Left lung (tissue), 10 donors: ENCODE data around the gene FGGY. TPM values are rescaled to one million over a fixed set of nuclear protein-coding genes. Genes with fewer than 3 reads are reported as not detected.
"Not testable (repeated sequence)": the region's sequence is repeated elsewhere in the genome, so short reads cannot be mapped to it uniquely, and the experiment has no call there.

Experiments used
- ATAC-seq: fragments of 200-7000 bp; cut with Tn5 transposase; one replicate; pipeline ENCODE4 v1.9.1; 2020; ENCODE audit warnings: moderate library complexity
- DNase-seq, 4 donors: peaks; one replicate each; pipeline ENCODE4 v3.0.0-alpha.2; 2013 to 2020
- H3K27ac ChIP-seq, 2 donors: fragments of 200-600 bp; sonication (generic) in 1 of 2; one replicate each; pipeline versions ENCODE4 v1.5.0 to v1.8.0; 2020 to 2021
- H3K27me3 ChIP-seq, 2 donors: fragments of 200-600 bp; sonication (generic) in 1 of 2; one replicate each; pipeline versions ENCODE4 v1.5.0 to v1.8.0; 2020 to 2021
- H3K36me3 ChIP-seq, 2 donors: fragments of 200-600 bp; sonication (generic) in 1 of 2; one replicate each; pipeline versions ENCODE4 v1.5.0 to v1.8.0; 2020 to 2021
- H3K4me1 ChIP-seq, 2 donors: fragments of 200-600 bp; one replicate each; pipeline ENCODE4 v1.8.0; 2021
- H3K4me3 ChIP-seq, 2 donors: fragments of 200-600 bp; sonication (generic) in 1 of 2; one replicate each; pipeline versions ENCODE4 v1.5.0 to v1.8.0; 2020 to 2021; ENCODE audit warnings: mild to moderate bottlenecking in 1 of 2
- H3K9me3 ChIP-seq, 2 donors: fragments of 200-600 bp; sonication (generic) in 1 of 2; one replicate each; pipeline versions ENCODE4 v1.5.0 to v1.8.0; 2020 to 2021
- intact Hi-C, 2 donors: fragments of 100-400 bp; cut with DNase I; formaldehyde crosslinking; loops; one replicate each; pipeline versions ENCODE4 v1.11.2 to v1.14.2; 2022
- polyA plus RNA-seq, 6 donors: library from polyadenylated mRNA; unstranded; fragments of 120-200 nt; gene quantifications; one replicate each; pipeline ENCODE4 v1.2.1, GENCODE V29; 2013; ENCODE audit not compliant: insufficient read length in 6 of 6
- total RNA-seq, 2 donors: library from RNA; stranded (reverse); fragmentation: NEBNext Ultra II Directional; extraction: Animal tissue kit (Norgen Biotek cat#: 25700); gene quantifications; one replicate each; pipeline ENCODE4 v1.2.1, GENCODE V29; 2021
- TF ChIP-seq, protein P1 (sequence below), 2 donors: fragments of 200-600 bp; sonication (generic) in 1 of 2; IDR thresholded peaks; one replicate each; pipeline versions ENCODE4 v1.5.0 to v1.8.0; 2021; ENCODE audit warnings: antibody characterized with exemption in 2 of 2
- donor health status: DM: no; HTN: yes; CAD: no.
- donor health status: DM: no; HTN: no; CAD: no.

Gene FGGY
- total and polyA plus RNA-seq, 8 donors = 13.5 to 22.7 (median 18.4) TPM

- Histone ChIP-seq H3K9me3 (peaks cover 0 to 4% of the 10 kb centered on the region in 2 donors), H3K4me1 (peaks cover 0 to 13% of the 10 kb centered on the region in 2 donors), H3K36me3 (no peaks in the 10 kb centered on the region), H3K27ac (no peak overlapping the region), H3K4me3 (no peak overlapping the region), H3K27me3 (no peaks in the 10 kb centered on the region)
- intact Hi-C loops = no loop called here
- ATAC-seq = no peak
- DNase-seq = no peak
- TF ChIP-seq, protein P1, sequence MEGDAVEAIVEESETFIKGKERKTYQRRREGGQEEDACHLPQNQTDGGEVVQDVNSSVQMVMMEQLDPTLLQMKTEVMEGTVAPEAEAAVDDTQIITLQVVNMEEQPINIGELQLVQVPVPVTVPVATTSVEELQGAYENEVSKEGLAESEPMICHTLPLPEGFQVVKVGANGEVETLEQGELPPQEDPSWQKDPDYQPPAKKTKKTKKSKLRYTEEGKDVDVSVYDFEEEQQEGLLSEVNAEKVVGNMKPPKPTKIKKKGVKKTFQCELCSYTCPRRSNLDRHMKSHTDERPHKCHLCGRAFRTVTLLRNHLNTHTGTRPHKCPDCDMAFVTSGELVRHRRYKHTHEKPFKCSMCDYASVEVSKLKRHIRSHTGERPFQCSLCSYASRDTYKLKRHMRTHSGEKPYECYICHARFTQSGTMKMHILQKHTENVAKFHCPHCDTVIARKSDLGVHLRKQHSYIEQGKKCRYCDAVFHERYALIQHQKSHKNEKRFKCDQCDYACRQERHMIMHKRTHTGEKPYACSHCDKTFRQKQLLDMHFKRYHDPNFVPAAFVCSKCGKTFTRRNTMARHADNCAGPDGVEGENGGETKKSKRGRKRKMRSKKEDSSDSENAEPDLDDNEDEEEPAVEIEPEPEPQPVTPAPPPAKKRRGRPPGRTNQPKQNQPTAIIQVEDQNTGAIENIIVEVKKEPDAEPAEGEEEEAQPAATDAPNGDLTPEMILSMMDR (IDR thresholded peaks at IDR 0.05) = no peak
Observed at GRCh38 chr1:59492500-59492899, 195.6 kb downstream of the FGGY start.

DNA sequence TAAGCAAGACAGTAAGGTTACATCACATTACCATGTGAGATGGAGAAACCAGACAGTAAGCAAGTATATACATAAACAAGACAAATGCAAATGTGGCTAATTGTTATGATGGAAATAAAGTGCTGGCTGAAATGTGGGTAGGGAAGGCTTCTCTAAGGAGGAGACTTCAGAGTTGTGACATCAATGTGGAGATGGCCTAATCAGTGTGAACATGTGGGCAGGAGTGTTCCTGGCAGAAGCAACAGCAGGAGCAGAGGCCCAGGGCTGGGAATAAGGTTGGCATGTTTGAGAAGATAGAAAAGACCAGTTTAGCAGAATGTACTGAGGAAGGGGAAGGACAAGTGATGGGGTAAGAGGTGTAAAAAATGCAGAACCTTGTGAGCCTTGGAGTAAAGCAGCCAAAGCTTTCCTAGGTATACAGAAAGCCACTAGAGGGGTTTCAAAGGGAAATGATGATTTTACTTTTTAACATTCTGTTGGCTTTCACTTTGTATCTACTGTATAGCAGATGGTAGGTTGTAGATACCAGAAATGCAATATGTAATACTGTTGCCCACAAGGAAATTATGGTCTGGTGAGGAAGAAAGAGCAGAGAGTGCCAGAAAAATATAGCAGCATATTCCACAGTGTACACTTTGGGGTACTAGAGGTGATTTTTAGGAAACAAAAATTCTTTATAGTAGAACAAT lies 197.4 kb downstream of the FGGY start:
- intact Hi-C loops = no loop called here
- TF ChIP-seq, protein P1 (IDR thresholded peaks at IDR 0.05) = no peak
- Histone ChIP-seq H3K4me1 (peaks cover 0 to 30% of the 10 kb centered on the region in 2 donors), H3K4me3 (no peak overlapping the region), H3K27me3 (no peaks in the 10 kb centered on the region), H3K27ac (peak overlapping the region in 1 of 2 donors; percentile 23), H3K36me3 (no peaks in the 10 kb centered on the region), H3K9me3 (peaks cover 0 to 4% of the 10 kb centered on the region in 2 donors)
- DNase-seq = no peak
- ATAC-seq = no peak

DNA sequence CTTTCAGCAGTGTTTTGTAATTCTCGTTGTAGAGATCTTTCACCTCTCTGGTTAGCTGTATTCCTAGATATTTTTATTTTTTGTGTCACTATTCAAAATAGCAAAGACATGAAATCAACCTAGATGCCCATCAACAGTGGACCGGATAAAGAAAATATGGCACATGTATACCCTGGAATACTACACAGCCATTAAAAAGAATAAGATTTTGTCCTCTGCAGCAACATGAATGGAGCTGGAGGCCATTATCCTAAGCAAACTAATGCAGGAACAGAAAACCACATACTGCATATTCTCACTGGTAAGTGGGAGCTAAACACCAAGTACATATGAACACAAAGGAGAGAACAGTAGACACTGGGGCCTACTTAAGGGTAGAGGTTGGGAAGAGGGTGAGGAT lies 199.3 kb downstream of the FGGY start:
- H3K4me1 ChIP-seq = peaks cover 0 to 49% of the 10 kb centered on the region in 2 donors
- H3K27ac ChIP-seq, H3K36me3 ChIP-seq, intact Hi-C loops, DNase-seq, H3K27me3 ChIP-seq, ATAC-seq, H3K4me3 ChIP-seq, H3K9me3 ChIP-seq: not testable (repeated sequence)

DNA sequence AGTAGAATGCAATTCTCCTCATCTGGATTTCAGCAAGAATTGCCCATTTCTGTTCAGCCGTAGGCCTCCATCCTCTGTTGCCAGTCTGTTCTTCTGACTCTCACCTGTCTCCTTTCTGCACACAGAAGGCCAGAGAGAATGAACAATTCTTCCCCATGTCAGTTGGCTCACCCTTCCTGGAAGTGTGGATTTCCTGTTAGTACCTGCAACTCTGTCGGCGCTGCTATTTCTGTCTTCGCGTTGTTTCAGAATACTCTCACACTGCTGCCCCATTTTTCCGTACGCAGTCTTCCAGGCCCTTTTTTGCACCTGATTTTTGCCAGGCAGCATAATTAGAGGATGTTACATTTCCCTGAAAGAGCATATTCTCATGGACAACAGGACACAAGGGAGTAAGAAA lies 200.7 kb downstream of the FGGY start:
- no peaks in the 10 kb centered on the region for H3K9me3 ChIP-seq
- H3K27ac ChIP-seq = no peak overlapping the region
- DNase-seq (no peak), ATAC-seq (no peak)
- TF ChIP-seq, protein P1 (IDR thresholded peaks at IDR 0.05) = no peak
- intact Hi-C loops = no loop called here
- H3K36me3 ChIP-seq = no peaks in the 10 kb centered on the region
- H3K4me1 ChIP-seq = peaks cover 0 to 54% of the 10 kb centered on the region in 2 donors
- H3K4me3 ChIP-seq = no peak overlapping the region
- no peaks in the 10 kb centered on the region for H3K27me3 ChIP-seq

DNA sequence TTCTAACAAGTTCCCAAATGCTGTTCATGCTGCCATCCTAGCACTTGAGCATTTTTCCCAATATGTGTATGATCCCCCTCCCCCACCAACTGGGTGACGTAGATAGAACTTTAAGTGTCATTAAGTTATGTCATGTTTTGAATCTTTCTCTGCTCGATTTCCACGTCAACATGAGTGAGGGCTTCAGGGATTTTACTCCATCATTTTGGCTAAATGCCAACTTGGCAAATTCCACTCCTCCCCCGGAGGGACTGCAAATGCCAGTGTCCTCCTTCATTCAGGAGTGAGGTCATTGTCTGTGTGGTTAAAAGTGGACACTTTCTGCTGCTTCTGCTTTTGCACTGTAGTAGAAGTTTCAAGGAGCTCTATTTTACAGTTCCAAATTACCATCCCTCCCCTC lies 201.7 kb downstream of the FGGY start:
- no peaks in the 10 kb centered on the region for H3K36me3 ChIP-seq
- peak; percentile 56 for ATAC-seq
- peak overlapping the region in 1 of 2 donors; percentile 3 for H3K27ac ChIP-seq
- intact Hi-C loops = no loop called here
- H3K27me3 ChIP-seq = no peaks in the 10 kb centered on the region
- DNase-seq = no peak
- no peak overlapping the region for H3K4me3 ChIP-seq
- TF ChIP-seq, protein P1 (IDR thresholded peaks at IDR 0.05) = no peak
- H3K4me1 ChIP-seq = peaks cover 0 to 53% of the 10 kb centered on the region in 2 donors
- H3K9me3 ChIP-seq = no peaks in the 10 kb centered on the region
